Activated naive CD4-positive, alpha-beta T cell treated with anti-CD3 and anti-CD28 coated beads for 36 hours (primary cell): ENCODE measurements around the gene PCDHGA2. TPM values are rescaled to one million over a fixed set of nuclear protein-coding genes. Genes with fewer than 3 reads are reported as not detected.
A peak's percentile ranks its signal among the peaks of the same experiment; 100 is the strongest.
"Not testable (repeated sequence)": the region's sequence is repeated elsewhere in the genome, so short reads cannot be mapped to it uniquely, and the experiment has no call there.

Source experiments
- CTCF ChIA-PET: fragments of 350-600 bp; sonication (Branson Sonifier 250); formaldehyde crosslinking; loops from one replicate; lab custom pipeline; 2021; ENCODE audit warnings: antibody characterized with exemption; lab: Charles Lee
- DNase-seq: peaks from one replicate; pipeline ENCODE4 v3.0.0-alpha.2; 2020
- H3K27ac Mint-ChIP-seq: one replicate; pipeline ENCODE4 v1.8.0; 2021; ENCODE audit warnings: mild to moderate bottlenecking, mixed read lengths
- H3K27me3 Mint-ChIP-seq: one replicate; pipeline ENCODE4 v1.8.0; 2021; ENCODE audit warnings: low read depth, mixed read lengths
- H3K36me3 Mint-ChIP-seq: one replicate; pipeline ENCODE4 v1.8.0; 2021; ENCODE audit warnings: low read depth, mixed read lengths
- H3K4me1 Mint-ChIP-seq: one replicate; pipeline ENCODE4 v1.8.0; 2021; ENCODE audit warnings: low read depth, mixed read lengths
- H3K4me3 Mint-ChIP-seq: one replicate; pipeline ENCODE4 v1.8.0; 2021; ENCODE audit warnings: mild to moderate bottlenecking, moderate library complexity, mixed read lengths
- H3K9me3 Mint-ChIP-seq: one replicate; pipeline ENCODE4 v1.8.0; 2021; ENCODE audit warnings: mixed read lengths
- intact Hi-C: fragments of 100-400 bp; cut with micrococcal nuclease; formaldehyde crosslinking; loops from one replicate; pipeline ENCODE4 v1.15.1; 2023
- total RNA-seq, 2 experiments: library from RNA; stranded (reverse); gene quantifications; one replicate each; pipeline ENCODE4 v1.2.3, GENCODE V29; 2021

The PCDHGA2 gene
- total RNA-seq, 2 experiments from 2014 or later, result not detected

DNA sequence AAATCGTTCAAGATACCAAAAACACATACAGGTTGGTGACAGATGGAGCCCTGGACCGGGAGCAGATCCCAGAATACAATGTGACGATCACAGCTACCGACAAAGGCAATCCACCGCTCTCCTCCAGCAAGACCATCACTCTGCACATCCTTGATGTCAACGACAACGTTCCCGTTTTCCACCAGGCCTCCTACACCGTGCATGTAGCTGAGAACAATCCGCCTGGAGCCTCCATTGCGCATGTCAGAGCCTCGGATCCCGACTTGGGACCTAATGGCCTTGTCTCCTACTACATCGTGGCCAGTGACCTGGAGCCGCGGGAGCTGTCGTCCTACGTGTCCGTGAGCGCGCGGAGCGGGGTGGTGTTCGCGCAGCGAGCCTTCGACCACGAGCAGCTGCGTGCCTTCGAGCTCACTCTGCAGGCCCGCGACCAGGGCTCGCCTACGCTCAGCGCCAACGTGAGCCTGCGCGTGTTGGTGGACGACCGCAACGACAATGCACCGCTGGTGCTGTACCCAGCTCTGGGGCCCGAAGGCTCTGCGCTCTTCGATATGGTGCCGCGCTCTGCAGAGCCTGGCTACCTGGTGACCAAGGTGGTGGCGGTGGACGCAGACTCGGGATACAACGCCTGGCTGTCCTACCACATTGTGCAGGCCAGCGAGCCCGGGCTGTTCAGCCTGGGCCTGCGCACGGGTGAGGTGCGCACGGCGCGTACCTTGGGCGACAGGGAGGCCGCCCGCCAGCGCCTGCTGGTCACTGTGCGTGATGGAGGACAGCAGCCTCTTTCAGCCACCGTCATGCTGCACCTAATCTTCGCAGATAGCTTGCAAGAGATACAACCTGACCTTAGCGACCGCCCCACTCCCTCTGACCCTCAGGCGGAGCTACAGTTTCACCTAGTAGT is 33.3 kb downstream of the PCDHGA2 start:
- Mint-ChIP-seq H3K27me3 (peaks cover 66% of the 10 kb centered on the region), H3K9me3 (peaks cover 24% of the 10 kb centered on the region), H3K4me3 (no peak overlapping the region), H3K27ac (no peak overlapping the region), H3K36me3 (peaks cover 9% of the 10 kb centered on the region), H3K4me1 (peaks cover 4% of the 10 kb centered on the region)
- CTCF ChIA-PET, result interaction anchor here (0.6 to 1.2 kb wide), 5 partner anchors 9 to 150 kb away, joined by 3 to 4 read pairs (median 3); partner anchors contain the start of gene PCDHGA4
- intact Hi-C loops, result loop anchor here (5.0 to 10.0 kb wide), 3 partner anchors 35 to 157 kb away; partner anchors contain the start of genes PCDHB13, PCDHGA11 and PCDHGB6
- no peak for DNase-seq

DNA sequence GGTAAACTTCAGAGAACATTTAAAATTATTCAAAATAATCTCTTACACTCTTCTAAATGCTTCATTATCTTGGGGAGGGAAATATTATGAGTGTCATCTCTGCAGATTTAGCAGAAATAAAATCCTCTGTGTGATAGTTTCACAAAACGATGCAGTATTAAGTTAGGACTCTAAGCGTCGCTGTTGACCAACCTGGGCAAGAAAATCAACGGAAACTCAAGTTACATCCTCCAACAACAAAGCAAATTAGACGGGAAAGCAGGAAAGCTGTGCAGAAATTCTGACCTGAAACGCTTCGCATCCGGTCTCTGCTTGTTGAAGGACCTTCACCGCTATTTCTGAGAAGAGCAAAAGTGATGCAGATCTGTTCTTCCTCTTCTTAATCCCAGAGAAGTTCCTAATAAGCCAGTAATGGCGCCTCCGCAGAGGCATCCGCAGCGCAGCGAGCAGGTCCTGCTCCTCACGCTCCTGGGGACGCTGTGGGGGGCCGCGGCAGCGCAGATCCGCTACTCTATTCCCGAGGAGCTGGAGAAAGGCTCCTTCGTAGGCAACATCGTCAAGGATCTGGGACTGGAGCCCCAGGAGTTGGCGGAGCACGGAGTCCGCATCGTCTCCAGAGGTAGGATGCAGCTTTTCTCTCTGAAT is 35.2 kb downstream of the PCDHGA2 start, which contains the start of gene PCDHGA6:
Gene PCDHGA6 (plus strand): TSS at position 219 of the 645 bp plus-strand sequence. CDS start 193 bp downstream, at position 412.
- Mint-ChIP-seq H3K27me3 (peaks cover 57% of the 10 kb centered on the region), H3K27ac (no peak within 1 kb of the TSS), H3K4me1 (peaks cover 4% of the 10 kb centered on the region), H3K36me3 (peaks cover 11% of the 10 kb centered on the region), H3K4me3 (peak within 1 kb of the TSS; percentile 51), H3K9me3 (peaks cover 28% of the 10 kb centered on the region)
- intact Hi-C loops, result loop anchor here (5.0 to 10.0 kb wide), 3 partner anchors 34 to 159 kb away; partner anchors contain the start of genes PCDHB13, PCDHGA11 and PCDHGB6
- CTCF ChIA-PET, result interaction anchor here (1.0 to 1.2 kb wide), 2 partner anchors 10 to 47 kb away, joined by 3 to 4 read pairs; partner anchors contain the start of genes PCDHGA11 and PCDHGA5
- DNase-seq, result no peak

DNA sequence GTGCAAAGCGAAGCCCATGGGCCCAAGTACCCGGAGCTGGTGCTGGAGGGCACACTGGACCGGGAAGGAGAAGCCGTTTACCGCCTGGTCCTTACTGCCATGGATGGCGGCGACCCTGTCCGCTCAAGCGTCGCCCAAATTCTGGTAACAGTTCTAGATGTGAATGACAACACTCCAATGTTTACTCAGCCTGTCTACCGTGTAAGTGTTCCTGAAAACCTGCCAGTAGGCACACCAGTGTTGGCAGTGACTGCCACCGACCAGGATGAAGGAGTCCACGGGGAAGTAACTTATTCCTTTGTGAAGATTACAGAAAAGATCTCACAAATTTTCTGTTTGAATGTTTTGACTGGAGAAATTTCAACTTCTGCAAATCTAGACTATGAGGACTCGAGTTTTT is 36.1 kb downstream of the PCDHGA2 start:
- H3K9me3 Mint-ChIP-seq, result peaks cover 29% of the 10 kb centered on the region
- intact Hi-C loops, result loop anchor here (5.0 to 10.0 kb wide), 3 partner anchors 33 to 160 kb away; partner anchors contain the start of genes PCDHB13, PCDHGA11 and PCDHGB6

DNA sequence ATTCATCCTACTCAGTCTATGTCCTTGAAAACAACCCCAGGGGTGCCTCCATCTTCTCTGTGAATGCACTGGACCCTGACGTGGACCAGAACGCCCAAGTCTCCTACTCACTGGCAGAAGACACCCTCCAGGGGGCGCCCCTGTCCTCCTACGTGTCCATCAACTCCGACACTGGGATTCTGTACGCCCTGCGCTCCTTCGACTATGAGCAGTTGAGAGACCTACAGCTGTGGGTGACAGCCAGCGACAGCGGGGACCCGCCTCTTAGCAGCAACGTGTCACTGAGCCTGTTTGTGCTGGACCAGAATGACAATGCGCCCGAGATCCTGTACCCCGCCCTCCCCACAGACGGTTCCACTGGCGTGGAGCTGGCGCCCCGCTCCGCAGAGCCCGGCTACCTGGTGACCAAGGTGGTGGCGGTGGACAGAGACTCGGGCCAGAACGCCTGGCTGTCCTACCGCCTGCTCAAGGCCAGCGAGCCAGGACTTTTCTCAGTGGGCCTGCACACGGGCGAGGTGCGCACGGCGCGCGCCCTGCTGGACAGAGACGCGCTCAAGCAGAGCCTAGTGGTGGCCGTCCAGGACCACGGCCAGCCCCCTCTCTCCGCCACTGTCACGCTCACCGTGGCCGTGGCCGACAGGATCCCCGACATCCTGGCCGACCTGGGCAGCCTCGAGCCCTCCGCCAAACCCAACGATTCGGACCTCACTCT is 37.0 kb downstream of the PCDHGA2 start:
- CTCF ChIA-PET, result interaction anchor here (0.7 kb wide), 1 partner anchor 12 kb away, joined by 4 read pairs; the partner anchor contains the start of gene PCDHGB4
- intact Hi-C loops, result loop anchor here (10.0 kb wide), 1 partner anchor 161 kb away; the partner anchor contains the start of gene PCDHB13
- peaks cover 11% of the 10 kb centered on the region for H3K36me3 Mint-ChIP-seq
- peaks cover 51% of the 10 kb centered on the region for H3K27me3 Mint-ChIP-seq
- peaks cover 29% of the 10 kb centered on the region for H3K9me3 Mint-ChIP-seq
- DNase-seq, H3K4me1 Mint-ChIP-seq, H3K4me3 Mint-ChIP-seq, H3K27ac Mint-ChIP-seq: not testable (repeated sequence)

More for the DNA sequence above, 36.1 kb downstream of the PCDHGA2 start:
- CTCF ChIA-PET, result interaction anchor here (1.0 to 1.2 kb wide), 2 partner anchors 11 to 46 kb away, joined by 3 to 4 read pairs; partner anchors contain the start of genes PCDHGA11 and PCDHGA5
- H3K27ac Mint-ChIP-seq, result no peak overlapping the region
- H3K4me3 Mint-ChIP-seq, result no peak overlapping the region
- H3K27me3 Mint-ChIP-seq, result peaks cover 57% of the 10 kb centered on the region
- peaks cover 4% of the 10 kb centered on the region for H3K4me1 Mint-ChIP-seq
- H3K36me3 Mint-ChIP-seq, result peaks cover 11% of the 10 kb centered on the region
- DNase-seq, result no peak

DNA sequence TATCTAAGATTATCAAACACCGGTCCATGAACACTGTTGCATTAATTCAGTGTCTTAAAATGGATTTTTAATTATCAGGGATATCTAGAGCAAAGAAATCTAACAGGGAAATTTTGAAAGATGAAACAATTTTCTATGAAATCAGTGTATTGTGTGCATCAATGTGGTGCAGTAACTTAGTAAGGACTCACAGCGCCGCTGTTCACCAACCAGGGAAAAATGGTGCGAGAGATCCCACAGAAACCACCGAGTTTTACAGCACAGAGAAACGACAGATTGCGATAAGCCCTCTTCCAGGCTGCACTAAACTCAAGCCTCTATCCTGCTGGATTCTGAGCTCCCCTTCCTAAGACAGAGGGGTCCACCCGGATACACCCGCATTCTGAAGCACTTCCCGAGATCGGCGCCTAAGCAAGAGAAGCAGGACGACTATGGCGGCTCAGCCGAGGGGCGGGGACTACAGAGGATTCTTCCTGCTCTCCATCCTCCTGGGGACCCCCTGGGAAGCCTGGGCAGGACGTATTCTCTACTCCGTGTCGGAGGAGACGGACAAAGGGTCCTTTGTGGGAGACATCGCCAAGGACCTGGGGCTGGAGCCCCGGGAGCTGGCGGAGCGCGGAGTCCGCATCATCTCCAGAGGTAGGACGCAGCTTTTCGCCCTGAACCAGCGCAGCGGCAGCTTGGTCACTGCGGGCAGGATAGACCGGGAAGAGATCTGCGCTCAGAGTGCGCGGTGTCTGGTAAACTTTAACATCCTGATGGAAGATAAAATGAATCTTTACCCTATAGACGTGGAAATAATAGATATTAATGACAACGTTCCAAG is 44.1 kb downstream of the PCDHGA2 start, which contains the start of gene PCDHGA7:
Gene PCDHGA7 (plus strand): TSS at position 274 of the 826 bp plus-strand sequence. CDS start 158 bp downstream, at position 432.
- Mint-ChIP-seq H3K27ac (no peak within 1 kb of the TSS), H3K9me3 (peaks cover 15% of the 10 kb centered on the region), H3K4me3 (peak within 1 kb of the TSS; percentile 66), H3K4me1 (no peaks in the 10 kb centered on the region), H3K36me3 (peaks cover 9% of the 10 kb centered on the region), H3K27me3 (peaks cover 66% of the 10 kb centered on the region)
- no peak for DNase-seq
- intact Hi-C loops, result no loop called here
- CTCF ChIA-PET, result no interaction called here

DNA sequence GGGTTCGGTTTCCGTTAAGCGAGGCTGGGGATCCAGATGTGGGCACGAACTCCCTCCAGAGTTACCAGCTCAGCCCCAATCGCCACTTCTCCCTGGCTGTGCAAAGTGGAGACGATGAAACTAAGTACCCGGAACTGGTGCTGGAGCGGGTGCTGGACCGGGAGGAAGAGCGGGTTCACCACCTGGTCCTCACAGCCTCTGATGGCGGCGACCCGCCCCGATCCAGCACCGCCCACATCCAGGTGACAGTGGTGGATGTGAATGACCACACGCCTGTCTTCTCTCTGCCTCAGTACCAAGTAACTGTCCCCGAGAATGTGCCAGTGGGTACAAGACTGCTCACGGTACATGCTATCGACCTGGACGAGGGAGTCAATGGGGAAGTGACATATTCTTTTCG is 44.8 kb downstream of the PCDHGA2 start:
- H3K27me3 Mint-ChIP-seq, result peaks cover 69% of the 10 kb centered on the region
- H3K27ac Mint-ChIP-seq, result no peak overlapping the region
- peaks cover 16% of the 10 kb centered on the region for H3K9me3 Mint-ChIP-seq
- peaks cover 7% of the 10 kb centered on the region for H3K36me3 Mint-ChIP-seq
- DNase-seq, result no peak
- intact Hi-C loops, result no loop called here
- no peaks in the 10 kb centered on the region for H3K4me1 Mint-ChIP-seq
- CTCF ChIA-PET, result no interaction called here
- no peak overlapping the region for H3K4me3 Mint-ChIP-seq

DNA sequence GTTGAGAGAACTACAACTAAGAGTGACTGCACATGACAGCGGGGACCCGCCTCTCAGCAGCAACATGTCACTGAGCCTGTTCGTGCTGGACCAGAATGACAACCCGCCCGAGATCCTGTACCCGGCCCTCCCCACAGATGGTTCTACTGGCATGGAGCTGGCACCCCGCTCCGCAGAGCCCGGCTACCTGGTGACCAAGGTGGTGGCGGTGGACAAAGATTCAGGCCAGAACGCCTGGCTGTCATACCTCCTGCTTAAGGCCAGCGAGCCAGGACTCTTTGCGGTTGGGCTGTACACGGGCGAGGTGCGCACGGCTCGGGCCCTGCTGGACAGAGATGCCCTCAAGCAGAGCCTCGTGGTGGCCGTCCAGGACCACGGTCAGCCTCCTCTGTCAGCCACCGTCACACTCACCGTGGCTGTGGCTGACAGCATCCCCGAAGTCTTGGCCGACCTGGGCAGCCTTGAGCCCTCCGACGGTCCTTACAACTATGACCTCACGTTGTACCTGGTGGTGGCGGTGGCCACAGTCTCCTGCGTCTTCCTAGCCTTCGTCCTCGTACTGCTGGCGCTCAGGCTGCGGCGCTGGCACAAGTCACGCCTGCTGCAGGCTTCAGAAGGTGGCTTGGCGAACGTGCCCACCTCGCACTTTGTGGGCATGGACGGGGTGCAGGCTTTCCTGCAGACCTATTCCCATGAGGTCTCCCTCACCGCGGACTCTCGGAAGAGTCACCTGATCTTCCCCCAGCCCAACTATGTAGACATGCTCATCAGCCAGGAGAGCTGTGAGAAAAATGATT is 46.1 kb downstream of the PCDHGA2 start:
- intact Hi-C loops, result no loop called here
- Mint-ChIP-seq H3K27me3 (peaks cover 73% of the 10 kb centered on the region), H3K4me3 (no peak overlapping the region), H3K27ac (no peak overlapping the region), H3K4me1 (no peaks in the 10 kb centered on the region), H3K36me3 (peaks cover 10% of the 10 kb centered on the region), H3K9me3 (peaks cover 21% of the 10 kb centered on the region)
- DNase-seq, result no peak
- CTCF ChIA-PET, result interaction anchor here (0.9 kb wide), 1 partner anchor 36 kb away, joined by 4 read pairs; the partner anchor contains the start of gene PCDHGA11

DNA sequence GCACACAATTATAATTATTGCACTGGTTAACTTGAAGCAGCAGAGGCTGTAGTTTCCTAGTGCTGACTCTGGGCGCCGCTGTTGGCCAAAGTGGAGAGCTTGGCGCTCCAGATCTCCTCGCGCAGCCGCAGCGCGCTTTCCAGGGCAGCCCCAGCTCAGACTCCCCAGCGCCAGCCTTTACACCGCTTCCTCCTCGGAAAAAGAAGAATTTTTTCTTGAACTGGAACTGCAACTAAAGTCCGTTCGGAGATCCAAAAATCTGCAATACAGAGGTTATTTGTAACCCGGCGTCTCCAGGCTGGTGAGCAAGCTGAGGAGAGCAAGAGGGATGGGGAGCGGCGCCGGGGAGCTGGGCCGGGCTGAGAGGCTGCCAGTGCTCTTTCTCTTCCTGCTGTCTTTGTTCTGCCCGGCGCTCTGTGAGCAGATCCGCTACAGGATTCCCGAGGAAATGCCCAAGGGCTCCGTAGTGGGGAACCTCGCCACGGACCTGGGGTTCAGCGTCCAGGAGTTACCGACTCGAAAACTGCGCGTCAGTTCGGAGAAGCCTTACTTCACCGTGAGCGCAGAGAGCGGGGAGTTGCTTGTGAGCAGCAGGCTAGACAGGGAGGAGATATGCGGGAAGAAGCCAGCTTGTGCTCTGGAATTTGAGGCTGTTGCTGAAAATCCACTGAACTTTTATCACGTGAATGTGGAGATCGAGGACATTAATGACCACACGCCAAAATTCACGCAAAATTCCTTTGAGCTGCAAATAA is 49.2 kb downstream of the PCDHGA2 start, which contains the start of gene PCDHGB4:
Gene PCDHGB4 (plus strand): TSS at position 142 of the 755 bp plus-strand sequence. CDS start 187 bp downstream, at position 329.
- CTCF ChIA-PET, result interaction anchor here (0.6 to 2.4 kb wide), 7 partner anchors 10 to 91 kb away, joined by 3 to 8 read pairs (median 4); partner anchors contain the start of genes PCDHGA11, PCDHGB3 and PCDHGB5
- H3K4me1 Mint-ChIP-seq, H3K27ac Mint-ChIP-seq, intact Hi-C loops: not testable (repeated sequence)
- H3K36me3 Mint-ChIP-seq, result peaks cover 18% of the 10 kb centered on the region
- peak; percentile 39 for DNase-seq
- H3K9me3 Mint-ChIP-seq, result peaks cover 31% of the 10 kb centered on the region
- peaks cover 75% of the 10 kb centered on the region for H3K27me3 Mint-ChIP-seq
- H3K4me3 Mint-ChIP-seq, result peak within 1 kb of the TSS; percentile 54

DNA sequence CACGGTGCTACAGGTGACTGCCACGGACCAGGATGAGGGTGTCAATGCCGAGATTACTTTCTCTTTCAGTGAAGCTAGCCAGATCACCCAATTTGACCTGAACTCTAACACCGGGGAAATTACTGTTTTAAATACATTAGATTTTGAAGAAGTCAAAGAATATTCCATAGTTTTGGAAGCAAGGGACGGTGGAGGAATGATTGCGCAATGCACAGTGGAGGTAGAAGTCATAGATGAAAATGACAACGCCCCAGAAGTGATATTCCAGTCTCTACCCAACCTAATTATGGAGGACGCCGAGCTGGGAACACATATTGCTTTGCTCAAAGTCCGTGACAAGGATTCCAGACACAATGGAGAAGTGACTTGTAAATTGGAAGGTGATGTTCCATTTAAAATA is 50.1 kb downstream of the PCDHGA2 start:
- H3K9me3 Mint-ChIP-seq, result peaks cover 30% of the 10 kb centered on the region
- H3K36me3 Mint-ChIP-seq, result peaks cover 21% of the 10 kb centered on the region
- no peak overlapping the region for H3K27ac Mint-ChIP-seq
- no peak for DNase-seq
- intact Hi-C loops, result no loop called here
- no peaks in the 10 kb centered on the region for H3K4me1 Mint-ChIP-seq
- peaks cover 74% of the 10 kb centered on the region for H3K27me3 Mint-ChIP-seq
- CTCF ChIA-PET, result interaction anchor here (0.6 to 2.4 kb wide), 2 partner anchors 32 to 40 kb away, joined by 3 to 6 read pairs; partner anchors contain the start of gene PCDHGA11
- no peak overlapping the region for H3K4me3 Mint-ChIP-seq
